Right renal cortex interstitium (tissue), 3 donors: ENCODE data around the gene JAG1. TPM values are rescaled to one million over a fixed set of nuclear protein-coding genes. Genes with fewer than 3 reads are reported as not detected.

Source experiments
- DNase-seq, 3 donors: peaks; one replicate each; pipeline ENCODE4 v3.0.0-alpha.2; 2013; ENCODE audit warnings: low read depth in 3 of 3, low spot score in 2 of 3
- polyA plus RNA-seq, 3 donors: library from polyadenylated mRNA; unstranded; fragments of 120-200 nt; gene quantifications; one replicate each; pipeline ENCODE4 v1.2.1, GENCODE V29; 2013; ENCODE audit not compliant: insufficient read length in 3 of 3

Gene JAG1
- polyA plus RNA-seq: 100 to 1,000 TPM; 152 to 163 (median 156) TPM

DNA sequence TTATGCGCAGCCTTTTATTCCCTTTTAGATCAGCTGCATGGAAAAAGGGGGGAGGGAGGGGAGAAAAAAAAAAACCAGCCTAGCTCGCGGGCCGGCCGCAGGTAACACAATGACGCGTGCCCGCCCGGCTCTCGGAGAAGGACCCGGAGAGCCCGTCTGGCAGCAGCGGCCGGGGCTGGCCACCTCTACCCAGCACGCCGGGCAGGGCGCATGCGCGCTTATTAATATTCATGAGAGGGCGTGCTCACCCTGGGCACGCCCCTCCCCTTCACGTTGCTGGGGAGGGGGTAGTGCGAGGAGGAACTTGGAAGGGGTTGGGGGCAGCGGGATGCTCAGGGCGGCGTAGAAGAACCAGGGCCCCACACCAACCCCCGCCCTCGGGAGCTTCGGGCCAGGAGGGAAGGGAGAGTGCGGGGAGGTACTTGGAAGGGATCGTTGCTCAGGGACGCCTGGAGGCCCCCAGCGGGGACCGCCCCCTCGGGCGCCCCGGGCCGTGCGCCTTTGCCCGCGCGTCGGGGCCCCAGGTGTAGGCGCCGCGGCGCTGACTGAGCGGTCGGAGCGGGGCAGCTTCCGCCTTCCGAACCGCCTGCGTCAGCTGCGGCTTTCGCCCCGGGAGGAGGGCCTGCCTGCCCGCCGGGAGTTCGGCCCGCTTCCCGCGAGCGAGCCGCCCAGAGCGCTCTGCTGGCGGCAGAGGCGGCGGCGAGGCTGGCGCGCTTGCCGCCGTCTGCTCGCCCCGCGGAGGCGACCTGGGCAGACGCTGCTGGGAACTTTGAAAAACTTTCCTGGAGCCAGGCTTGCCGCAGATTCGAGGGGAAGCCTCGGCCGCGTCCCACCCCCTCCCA is at the start of gene JAG1:
JAG1 (minus strand) TSS at position 158 of the 842 bp plus-strand sequence. CDS start 469 bp downstream, outside the sequence.
- DNase-seq: peak; percentile 90 to 93 (median 93)

DNA sequence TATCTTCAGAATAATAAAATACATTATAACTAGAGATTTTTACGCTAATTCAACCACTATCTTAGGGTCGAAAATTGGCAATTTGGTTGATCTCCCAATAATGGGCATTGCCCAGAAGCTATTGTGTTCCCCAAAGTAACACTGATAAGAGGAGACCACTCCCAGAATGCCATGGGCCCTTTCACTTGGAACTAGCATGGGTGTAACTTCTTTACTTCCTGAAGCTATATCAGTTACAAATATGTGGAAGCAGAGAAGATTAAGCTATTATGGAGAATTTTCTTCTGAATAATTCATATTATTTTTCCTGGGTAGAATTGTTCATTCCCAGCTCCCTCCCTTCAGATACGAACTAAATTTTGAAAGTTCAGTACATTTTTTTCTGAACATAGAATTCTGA is 48.2 kb upstream of the JAG1 start:
- no peak for DNase-seq

DNA sequence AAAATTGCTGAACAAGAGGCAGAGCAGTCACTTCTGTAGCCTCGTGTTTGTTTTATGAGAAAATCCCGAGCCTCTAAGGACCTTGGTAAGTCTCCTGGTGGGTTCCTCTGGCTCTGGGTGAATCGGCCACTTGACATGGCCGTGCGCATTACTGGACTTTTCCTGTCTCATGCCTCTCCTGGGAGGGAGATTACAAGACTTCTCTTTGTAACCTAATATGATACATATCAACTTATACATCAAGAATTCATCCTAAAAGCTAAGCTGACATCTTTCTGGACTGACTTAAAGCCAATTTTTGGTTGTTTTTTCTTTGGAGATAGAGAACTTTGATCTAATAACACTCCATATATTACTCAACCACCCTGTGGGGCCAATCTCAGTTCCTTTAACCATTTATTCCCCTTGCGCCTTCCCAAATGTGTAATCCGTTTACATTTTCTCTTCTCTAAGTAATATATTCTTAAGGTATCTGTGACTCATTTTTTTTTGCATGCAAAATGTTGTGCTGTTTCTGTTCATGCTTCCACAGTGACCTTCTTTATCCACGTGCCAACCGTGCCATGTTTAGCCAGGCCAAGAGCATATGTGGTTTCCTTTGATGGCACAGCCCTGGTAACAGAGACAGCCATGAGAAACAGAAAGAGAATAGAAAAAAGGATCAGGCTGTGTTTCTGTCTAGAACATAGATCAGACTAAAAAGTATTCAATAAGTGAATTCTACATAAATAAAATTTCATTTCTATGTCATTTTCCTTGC is 47.5 kb upstream of the JAG1 start:
- DNase-seq: no peak

DNA sequence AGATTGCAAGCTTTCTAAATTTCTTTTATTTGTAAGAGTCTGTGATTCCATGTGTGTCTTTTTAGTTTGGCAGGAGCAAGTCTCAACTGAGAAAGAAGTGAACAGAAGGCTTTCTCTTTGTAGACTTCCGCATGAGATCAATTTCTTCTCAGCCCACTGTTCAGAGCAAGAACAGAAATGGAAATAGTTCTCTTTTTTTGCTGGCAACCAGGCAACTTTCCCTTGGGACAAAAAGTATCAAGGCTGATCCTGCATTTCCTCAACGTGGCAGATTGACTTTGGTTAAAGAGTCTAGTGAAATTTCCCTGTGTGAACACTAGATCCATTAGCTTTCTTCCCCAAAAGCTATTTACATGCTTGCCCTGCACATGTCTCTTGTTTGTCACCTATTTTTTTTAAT is 46.8 kb upstream of the JAG1 start:
- no peak for DNase-seq

DNA sequence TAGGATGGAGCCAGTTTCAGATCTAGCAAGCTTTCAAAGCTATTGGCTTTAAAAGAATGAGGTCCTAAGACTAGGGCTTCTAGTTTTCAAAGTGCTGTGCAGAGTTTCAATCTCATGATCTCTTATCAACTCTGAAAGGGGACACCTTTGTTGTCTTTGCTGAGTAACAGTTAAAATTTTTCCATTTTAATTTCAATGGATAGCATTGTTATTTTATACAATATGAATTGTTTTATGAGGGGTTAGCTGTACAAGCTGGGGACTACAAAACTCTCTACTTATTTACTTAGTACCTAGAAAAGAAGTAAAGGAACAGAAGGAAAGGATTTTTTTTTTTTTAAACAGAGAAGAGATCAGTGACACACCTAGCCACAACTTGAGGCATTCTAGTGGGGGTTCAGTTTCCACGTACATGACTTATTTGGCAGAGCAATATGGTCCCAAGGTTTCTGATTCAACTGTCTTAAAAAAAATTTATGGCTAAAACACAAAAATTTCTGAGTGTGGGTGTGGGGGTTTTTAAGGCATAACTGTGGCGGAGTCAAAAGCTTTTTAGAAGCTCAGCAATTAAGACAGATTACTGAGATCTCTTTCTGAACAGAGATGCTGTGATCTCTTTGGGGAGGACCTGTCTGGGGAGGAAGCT is 46.1 kb upstream of the JAG1 start:
- DNase-seq: no peak

DNA sequence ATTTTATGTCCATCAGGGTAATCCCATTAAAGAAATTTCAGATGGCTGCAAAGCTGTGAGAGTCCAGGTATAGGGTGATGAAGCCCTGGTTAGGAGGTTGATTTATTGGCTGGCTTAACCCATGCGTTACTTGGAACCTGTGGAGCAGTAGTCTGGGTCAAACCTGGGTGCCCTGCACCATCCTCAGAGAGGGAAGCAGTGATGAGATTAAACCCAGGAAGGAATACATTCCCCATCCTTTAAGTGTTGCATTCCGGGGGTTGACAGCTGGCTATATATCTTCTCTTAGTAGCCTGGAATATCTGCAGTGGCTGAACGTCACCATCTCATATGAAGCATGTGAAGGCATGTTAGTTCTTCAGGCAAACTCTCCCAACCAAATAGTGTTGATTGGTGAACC is 44.9 kb upstream of the JAG1 start:
- DNase-seq: no peak

DNA sequence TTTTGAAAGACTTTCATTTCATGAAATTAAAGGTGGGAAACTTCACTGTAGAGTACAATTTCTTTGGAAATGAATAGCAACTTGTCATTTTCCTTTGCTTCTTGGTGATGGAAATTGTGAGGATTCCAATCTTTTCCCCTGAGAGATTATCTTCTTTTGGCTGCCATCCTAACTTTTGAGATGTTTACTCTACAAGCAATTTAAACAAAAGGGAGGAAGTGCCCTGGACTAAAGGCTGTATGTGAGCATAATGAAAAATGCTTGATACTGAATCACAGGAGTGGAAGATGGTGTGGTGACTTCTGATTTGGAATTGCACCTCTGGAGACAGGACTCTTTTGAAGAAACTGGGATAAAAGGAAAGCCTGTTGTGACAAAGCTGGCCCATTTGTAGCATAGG is 43.1 kb upstream of the JAG1 start:
- DNase-seq: no peak

DNA sequence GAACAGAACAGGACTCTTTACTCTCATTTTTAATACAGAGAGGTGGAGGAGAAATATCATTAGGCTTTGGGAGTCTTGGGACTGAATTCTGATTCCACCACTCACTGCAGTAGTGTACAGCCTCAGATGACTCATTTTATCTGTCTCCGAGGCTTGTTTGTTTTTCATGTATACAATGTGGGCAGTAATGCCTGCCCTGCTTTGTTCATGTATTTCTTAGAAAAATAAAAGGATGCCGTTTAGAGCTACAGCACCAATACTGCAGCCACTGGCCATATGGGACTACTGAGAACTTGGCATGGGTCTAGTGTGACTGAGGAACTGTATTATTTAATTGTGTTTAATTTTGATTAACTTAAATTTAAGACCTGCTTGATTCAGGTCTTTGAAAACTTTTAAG is 41.2 kb upstream of the JAG1 start:
- no peak for DNase-seq

DNA sequence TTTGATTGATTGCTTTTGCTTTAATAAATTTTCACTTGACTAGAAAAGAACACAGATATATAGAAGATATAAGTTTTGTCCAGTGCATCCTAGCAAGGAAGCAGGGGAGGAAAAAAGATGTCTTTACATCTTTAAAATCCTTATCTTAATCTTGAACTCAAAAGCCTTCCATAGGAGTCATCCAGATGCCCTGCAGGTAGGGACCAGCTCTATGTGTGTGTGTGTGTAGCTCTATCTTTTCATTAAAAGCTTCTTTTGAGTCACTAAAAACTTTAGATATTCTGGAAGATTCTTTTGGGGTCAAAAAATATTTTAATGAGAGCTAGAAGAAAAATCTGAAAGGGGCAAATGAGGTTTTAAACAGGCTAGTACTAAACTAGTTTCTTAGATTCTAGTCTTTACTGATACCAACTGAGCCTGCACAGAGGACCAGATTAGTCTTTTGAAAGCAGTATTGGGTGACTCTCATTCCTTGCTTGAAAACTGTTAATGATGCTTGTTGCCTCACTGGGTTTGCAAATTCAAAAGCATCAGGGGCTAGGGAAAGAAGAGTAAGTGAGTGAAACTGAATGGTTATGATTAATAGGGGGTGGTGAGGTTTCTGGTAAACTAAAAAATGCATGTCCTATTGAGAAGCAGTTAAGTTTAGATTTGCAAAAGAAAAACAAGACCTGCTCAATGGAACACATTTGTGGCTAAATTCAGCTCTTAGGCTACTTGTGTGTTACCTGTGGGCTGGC is 40.6 kb upstream of the JAG1 start:
- DNase-seq: no peak

DNA sequence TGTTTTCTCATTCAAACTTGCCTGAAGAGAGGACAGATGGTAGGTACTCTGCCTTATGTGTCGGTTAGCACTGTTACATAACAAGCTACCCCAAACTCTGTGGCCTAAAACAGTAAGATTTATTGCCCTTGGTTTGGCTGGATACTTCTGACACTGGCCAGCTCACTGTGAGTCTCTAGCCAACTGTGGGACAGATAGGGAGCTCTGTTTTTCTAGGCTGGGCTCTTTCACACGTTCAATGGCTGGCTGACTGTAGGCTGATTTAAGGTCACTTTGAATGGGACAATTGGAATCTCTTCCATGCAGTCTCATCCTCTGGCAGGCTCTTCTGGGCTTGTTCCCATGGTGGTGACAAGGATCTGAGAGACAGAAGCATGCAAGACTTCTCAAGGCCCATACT is 39.4 kb upstream of the JAG1 start:
- DNase-seq: no peak

DNA sequence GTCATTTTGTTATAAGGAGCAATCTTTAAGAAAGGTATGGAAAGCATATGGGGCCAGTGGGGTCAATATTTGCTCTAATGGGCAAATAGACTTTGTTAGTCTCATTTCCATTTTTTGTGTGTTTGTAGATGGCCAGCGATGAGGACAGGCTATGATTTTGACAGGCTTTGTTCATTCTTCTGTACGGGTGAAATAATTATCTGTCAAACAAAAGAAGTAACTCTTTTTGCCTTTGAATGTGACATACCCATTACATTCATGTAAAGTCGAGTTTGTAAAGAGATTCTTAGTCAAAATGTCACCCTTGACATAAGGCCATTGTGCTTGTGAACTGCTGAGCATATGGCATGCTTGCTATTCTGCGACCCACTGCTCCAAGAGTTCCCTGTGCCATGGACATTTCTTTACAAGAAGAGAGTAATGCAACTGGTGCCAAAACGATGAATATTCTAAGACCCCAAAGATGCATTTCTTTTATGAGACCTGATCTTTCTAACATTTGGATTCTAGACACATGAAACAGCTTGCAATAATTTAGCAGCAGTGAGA is 38.2 kb upstream of the JAG1 start:
- DNase-seq: no peak

DNA sequence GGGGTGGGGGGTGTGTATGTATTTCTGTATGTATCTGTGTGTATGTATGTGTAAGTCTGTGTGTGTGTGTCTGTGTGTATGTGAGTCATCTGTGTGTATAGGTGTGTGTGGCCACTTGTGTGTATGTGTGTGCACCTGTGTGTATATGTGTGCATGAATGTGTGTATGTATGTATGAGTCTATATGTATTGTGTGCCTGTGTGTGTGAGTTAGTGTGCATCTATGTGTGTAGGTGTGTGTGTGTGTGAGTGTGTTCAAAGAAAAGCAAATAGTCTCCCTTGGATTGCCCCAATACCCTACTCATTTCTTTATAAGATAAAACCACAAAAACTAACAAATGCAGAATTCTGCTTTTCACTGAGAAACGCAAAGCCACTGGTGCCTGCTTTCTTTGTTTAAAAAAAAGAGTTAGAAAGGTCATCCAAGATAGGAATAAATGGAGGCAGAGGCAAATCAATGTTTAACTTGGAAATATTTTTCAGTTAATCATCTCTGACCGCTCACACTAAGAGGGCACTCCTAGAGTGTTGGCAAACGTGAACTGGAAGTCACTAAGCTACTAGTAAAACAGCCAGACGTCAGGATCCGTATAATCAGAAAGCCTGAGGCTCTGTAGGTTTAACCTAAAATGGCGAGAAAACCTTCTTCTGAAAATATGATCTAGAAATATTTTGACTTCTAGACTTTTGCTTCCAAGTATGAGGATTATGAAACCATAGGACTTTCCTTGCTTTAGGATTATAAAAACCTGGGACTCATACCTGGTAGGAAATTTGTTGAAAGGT is 37.4 kb upstream of the JAG1 start:
- DNase-seq: no peak

DNA sequence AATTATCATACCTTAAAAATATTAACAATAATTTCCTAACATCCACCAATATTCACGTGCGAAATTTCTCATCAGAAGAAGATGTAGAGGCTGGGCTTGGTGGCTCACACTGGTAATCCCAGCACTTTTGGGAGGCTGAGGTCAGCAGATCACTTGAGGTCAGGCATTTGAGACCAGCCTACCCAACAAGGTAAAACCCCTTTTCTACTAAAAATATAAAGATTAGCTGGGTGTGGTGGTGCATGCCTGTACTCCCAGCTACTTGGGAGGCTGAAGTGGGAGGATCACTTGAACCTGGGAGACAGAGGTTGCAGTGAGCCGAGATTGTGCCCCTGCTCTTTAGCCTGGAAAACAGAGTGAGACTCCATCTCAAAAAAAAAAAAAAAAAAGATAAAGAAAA is 36.1 kb upstream of the JAG1 start:
- no peak for DNase-seq

DNA sequence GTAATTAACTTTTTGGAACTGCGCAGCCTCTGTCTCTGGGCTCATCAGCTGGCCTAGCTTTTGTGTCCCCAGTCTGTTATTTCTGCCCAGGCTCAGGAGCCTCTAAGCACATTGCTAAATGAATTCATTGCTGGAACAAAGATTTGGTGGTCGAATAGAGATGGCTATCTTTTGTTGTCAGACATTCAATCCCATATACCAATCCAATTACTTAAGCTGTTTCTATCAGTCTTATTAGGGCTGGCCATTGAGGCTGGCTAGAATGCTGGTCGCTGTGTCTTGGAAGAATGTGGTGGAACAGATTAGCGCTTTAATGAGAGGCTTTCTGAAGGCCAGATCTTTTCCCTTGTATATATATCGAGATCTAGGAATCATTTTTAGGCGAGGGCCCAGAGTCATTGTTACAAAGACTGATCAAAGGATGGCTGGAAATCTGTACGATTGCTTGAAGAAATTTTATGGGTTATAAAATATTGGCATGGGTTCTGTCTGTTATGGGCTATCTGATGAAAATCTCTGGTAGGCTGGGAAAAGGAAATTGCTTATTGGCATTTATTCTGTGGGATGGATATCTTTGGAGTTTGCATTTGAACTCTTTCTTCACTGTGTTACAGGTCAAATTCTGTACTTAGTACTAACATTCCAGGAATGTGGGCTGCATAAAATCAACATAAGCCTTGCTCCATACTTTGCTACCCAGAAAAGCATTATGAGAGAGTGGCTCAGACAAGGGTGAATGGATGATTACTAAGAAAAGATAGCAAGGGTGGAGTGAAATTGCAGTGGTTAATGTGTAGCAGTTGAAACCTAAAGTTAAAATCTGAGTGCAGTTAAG is 34.8 kb upstream of the JAG1 start:
- DNase-seq: no peak

DNA sequence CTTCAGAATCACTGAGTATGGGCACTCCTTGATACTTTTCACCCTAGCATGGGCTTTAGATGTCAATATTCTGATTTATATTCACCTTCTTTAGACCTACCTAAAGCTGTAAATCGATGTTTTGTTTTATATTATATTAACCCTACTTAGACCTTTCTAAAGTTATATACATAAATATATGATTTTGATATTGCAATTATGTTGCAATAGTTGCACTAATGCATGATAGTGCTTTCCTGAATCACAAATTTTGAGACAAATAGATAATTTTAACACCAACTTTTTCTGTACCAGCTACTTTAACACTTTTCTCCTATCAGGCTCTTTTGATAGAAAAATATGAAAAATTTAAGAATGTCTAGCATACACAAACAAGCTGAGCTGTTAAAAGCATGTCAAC is 34.0 kb upstream of the JAG1 start:
- no peak for DNase-seq

DNA sequence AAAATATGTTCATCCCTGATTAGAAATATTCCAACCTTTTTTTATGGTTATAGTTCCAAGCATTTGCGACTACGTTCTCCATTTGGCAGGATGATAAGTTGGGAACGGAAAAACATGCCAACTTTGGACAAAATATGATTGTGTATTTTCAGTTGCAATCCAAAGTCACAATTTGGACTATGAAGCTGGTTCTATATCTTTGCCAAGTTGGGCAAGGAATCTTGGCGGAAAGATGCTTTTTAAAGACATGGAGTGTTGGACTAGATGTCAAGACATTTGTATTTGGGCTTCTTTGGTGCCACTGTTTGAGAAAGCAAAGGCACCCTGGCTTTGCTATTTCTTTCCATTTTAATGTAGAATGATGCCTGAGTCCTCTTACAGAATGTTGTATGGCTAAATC is 33.3 kb upstream of the JAG1 start:
- no peak for DNase-seq

DNA sequence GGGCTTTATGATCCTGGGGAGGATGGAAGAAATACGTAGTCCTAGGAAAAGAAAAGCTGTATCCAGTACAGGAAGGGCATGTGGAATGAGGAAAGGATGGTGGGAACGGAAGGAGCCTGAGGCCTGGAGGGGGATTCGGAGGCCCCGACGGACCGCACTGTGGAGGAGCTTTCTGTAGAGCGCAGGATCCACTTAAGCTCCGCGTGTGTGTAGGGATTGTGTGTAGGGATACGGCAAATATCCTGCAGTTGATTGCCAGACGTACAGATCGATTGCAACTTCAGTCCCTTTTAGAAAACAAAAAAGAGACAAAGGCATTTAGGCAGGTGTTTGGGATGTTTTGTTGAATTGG is 32.6 kb upstream of the JAG1 start:
- no peak for DNase-seq

DNA sequence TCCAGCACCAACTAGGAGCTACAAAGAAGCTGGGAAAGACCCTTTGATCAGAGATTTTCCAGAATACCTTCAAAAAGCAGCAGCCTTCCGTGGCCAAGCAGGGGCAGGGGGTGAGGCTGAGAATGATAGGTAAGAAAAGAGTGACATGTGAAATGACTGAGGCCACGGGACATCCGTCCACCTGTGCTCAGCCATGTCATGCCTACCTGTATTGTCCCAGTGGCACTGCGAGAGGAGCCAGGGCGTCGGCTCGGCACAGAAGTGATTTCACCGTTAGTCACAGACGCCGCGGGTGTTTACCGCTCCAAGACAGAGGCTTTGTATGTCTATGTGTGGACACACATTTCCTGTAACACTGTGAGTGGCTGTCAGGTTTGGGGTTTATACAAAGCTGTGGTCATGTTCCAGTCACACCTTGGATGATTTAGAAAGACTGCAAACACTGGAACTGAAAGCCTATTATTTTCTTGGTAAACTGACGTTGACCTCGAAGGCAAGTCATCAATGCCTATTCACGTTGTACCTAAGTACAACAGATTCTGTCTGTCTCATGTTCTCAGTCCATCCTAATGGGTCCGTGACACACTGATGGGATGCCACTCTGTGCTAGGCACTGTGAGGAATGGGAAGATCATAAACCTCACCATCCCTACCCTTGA is 32.1 kb upstream of the JAG1 start:
- DNase-seq: no peak
